ENCODE measurements around the gene GPR31.
"Not testable (repeated sequence)": the region's sequence is repeated elsewhere in the genome, so short reads cannot be mapped to it uniquely, and the experiment has no call there.

GPR31 gene

DNA sequence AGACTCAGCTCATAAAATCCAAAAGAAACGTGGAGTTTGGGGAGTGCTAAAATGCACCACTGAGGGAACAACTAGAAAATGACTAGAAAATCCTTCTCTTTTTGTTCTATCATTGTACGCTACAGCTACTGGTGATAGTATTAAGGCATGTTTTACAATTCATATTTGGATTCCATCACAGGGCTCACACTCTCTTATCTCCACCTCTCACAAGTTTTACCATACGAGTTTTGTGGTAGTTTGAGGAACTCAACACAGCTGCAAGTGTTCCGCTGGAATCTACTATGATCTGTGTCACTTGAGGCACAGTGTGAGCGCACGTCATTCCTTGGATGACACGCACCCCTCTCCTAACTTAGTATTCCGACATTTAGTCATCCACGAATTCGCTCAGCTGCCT is 9.9 kb upstream of the GPR31 start:
- DNase-seq (ENCODE audit: low read depth in 2 of 2), result not testable (repeated sequence)

DNA sequence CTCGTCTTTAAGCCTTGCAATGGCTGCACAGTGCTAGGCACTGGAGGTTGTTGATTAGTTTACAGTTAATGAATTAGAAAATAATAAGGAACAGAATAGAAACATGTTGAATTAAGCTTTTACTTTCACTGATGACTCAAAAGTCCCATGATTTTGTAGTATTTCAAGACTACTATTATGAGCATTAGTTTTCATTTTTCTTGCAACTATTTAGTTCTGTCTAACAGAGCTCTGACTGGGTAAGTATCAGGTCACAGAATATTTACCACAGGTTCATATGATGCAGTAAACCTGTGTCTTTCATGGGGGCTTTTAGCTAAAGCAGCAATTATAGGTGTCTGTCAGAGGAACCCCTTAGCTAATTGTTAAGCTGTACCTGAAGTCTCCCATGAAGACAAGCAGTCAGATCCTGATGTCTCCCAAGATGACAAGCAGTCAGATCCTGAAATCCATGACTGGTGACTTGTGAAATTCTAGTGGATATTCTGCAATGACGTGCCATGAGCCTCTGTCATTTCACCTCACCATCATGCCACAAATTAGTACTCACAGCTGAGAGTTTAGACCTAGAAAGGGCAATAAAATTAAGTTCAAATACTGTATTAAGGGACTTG is 8.2 kb upstream of the GPR31 start:
- DNase-seq (ENCODE audit: low read depth in 2 of 2), result no peak

DNA sequence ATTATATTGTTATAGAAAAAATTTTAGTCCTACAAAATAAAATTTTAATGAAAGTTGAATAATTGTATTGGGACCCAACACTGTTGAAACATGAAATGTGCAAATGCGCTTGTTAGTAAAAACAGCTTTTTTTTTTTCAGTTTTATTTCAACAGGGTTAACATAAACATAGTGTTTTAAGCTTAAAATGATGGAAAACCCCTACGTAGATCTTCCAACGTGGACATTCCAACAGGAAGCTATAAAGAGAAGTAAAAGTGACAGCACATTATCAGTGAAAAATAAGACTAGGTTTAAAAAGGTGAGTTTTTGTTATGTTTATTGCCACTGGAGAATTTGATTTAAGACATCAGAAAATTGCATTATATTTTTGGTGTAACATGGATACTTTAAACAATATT is 6.5 kb upstream of the GPR31 start:
- no peak for DNase-seq (ENCODE audit: low read depth in 2 of 2)

DNA sequence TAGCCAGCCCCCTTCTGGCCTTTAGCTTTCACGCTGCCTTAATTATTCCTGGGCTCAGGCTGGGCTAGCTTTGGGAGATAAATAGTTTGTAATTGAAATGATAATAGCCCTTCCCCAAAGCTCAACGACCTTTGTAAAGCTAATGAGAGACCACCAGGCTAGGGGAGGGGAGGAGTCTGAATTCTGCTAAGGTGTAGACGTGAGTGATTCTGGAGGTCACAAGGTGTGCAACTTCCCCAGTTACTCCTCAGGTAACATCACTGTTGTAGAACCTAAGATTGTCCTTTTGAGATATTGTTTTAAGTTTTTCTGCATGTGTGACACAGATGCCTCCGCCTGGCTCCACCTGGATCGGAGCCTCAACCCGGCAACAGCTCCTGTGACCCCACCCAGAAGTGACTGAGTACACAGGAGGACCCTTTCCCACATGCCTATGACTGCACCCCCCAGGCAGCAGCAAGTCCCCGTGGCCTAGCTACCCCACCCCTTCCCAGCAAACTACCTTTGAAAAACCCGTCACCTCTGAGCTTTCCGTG is 5.8 kb upstream of the GPR31 start:
- no peak for DNase-seq (ENCODE audit: low read depth in 2 of 2)

DNA sequence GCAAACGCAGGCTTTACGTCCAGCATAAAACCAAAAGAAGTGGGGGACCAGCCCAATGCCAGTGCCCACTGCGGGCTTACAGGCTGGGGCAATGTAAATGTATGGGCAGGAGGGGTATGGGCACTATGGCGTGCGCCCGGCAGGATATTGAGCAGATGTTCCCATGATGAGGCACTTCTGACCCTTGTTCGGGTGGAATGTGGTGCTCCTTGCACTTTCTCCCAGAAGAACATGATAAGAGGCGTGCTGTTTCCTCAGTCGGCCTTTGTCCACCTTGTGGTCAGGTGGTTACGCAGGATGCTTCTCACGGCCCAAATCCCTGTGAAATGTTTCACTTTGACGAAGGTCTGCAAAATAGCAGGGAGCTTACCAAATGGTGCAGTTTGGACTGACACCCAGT is 4.8 kb upstream of the GPR31 start:
- DNase-seq (ENCODE audit: low read depth in 2 of 2), result no peak

DNA sequence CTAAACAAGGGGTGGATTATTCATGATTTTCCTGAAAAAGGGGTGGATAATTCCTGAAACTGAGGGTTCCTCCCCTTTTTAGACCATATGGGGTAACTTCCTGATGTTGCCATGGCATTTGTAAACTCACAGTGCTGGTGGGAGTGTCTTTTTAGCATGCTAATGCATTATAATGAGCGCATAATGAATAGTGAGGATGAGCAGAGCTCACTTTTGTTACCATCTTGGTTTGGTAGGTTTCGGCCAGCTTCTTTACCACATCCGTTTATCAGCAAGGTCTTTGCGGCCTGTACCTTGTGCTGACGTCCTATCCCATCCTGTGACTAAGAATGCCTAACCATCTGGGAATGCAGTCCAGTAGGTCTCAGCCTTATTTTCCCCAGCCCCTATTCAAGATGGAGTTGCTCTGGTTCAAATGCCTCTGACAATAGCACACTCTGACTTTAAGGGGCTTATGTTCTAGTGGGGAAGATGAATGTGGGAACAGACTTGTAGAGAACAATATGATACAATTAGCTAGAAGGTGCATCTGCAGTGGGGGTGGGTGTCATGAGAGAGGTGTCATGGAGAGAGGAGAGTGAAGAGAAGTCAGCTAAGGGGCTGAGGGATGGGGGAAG is 4.2 kb upstream of the GPR31 start:
- DNase-seq (ENCODE audit: low read depth in 2 of 2), result no peak

DNA sequence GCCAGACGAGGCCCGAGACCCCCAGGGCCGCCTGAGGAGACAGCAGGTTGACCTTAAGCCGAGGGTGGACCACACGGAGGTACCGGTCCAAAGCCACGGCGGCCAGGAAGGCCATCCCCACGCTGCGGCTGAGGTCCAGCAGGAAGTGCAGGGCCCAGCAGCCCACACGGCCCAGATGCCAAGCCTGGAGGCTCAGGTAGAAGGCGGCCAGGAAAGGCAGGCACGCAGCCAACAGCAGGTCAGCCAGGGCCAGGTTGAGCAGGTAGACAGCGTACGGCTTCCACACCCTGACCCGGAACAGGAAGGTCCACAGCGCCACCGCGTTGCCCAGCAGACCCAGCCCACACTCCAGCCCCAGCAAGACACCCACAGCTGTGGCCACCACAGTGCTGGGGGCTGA is 366 bp downstream of the GPR31 start:
- no peak for DNase-seq (ENCODE audit: low read depth in 2 of 2)

DNA sequence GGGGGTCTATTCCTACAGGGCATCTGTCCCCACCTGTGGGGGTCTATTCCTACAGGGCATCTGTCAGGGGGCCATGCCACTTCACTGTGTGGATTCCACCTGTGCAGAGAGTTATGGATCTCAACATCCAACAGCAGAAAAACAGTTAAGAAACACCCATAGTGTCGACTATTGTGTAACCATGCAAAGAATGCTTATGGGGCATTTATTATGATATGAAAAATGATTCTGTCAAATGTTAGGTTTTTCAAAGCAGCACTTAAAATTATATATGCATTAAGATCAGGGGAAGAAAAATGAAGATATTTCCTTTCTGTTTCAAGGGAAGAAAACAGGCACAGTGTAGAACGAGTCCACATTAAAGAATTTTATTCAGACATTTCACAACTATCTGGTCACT is 2.9 kb downstream of the GPR31 start:
- no peak for DNase-seq (ENCODE audit: low read depth in 2 of 2)

DNA sequence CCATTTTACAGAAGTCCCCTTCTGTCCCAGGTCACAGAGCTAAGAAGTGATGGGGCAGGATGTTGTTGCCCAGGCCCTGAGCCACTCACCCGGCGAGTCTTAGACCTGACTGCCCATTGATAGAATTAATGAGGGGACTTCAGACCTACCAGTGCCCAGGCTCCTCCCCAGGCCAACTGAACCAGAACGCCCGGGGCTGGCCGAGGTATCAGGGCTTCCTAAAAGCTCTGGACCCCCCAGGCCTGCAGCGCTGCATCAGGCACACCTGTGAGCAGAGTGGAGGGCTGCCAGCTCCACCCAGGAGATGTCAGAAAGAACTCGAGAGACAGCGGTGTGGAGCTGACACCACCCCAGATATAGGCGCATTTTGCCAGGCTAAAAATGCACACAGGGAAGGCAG is 3.5 kb downstream of the GPR31 start:
- DNase-seq (ENCODE audit: low read depth in 2 of 2), result no peak

DNA sequence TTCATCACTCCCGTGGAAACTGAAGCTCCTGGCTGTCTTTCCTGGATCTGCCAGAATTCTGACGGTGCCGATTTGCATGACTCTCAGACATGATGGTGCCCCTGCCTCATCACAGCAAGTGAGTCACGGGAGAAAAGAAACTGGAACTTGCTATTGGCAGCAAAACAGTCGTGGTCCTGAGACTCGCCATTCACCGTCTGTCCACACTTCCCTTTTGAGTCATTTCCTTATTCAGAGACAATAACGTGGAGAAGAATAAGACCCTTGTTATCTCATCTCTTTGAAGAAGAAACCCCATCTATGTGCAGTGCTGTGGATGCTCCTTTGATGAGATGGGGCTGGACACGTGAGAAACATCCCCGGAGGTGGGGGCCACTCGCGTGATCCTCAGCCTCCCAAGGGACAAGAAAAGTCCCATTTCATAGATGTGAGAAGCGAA is 4.2 kb downstream of the GPR31 start:
- no peak for DNase-seq (ENCODE audit: low read depth in 2 of 2)

DNA sequence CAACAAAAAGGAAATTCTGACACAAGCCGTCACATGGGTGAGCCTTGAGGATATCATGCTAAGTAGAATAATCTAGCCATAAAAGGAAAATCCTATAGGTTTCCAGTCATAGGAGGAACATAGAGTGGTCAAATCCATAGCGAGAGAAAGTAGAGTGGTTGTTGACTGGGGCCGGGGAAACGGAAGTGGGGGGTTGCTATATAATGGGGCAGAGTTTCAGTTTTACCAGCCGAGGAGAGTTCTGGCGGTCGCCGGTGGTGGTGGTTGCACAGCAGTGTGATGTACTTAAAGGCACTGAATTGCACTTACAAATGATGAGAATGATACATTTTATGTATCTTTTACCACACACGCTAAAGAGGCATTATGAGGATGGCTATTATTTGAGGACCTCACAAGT is 4.9 kb downstream of the GPR31 start:
- no peak for DNase-seq (ENCODE audit: low read depth in 2 of 2)

DNA sequence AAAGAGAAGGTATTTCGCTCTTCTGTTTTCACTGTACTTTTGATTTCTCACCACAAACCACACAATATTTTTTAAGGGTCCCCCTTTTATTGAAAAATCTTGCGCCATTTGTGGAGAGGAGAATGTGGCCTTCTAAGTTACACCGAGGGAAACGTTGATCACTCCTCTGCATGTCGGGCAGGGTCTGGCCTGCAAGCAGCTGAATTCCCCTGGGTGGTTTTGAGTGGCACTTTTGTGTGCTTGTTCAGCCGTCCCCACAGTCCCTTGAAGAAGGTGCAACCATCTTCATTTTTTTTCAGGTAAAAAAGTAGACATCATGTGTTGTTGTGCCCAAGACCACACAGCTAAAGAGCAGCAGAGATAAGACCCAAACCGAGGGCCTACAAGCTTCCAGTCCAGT is 6.1 kb downstream of the GPR31 start:
- DNase-seq (ENCODE audit: low read depth in 2 of 2), result no peak

DNA sequence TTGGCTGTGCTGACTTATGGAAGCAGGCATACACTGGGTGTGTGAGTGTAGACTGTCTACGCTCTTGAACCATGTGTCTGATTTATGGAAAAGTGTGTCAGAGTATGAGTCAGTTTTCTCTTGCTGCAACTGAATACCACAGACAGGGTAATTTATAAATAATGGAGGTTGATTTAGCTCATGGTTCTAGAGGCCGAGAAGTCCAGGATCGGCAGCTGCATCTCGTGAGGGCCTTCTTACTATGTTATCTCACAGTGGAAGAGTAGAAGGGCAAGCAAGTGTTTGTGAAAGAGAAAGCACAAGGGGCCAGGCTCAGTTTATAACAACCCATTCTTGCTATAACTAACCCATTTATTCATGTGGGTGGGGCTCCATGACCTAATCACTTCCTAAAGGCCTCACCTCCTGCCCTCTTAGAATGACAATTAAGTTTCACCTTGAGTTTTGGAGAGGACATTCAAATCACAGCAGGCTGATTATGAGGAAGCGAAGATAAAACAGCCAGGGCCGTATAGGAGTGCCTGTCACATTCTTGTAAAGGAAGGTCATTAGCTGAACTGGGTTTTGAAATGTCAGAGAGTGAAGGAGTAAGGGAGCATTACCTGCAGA is 6.7 kb downstream of the GPR31 start:
- no peak for DNase-seq (ENCODE audit: low read depth in 2 of 2)

DNA sequence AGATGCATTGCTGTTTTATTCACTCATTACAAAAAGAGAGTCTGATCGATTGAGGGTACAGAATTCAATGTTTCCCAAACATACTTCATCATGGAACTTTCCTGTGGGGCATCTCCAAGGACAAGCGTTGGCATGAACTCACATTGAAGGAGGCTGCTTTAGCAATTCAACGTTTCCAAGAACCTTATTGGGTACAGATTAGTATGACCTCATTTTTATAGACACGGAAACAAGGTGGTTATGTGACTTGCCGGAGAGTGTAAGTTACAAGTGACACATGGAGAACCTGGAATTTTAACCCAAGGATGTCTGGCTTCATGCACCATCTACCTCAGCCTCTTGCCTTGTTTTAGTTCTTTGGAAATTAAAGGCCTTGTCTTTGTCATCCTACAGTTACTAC is 8.8 kb downstream of the GPR31 start:
- no peak for DNase-seq (ENCODE audit: low read depth in 2 of 2)

DNA sequence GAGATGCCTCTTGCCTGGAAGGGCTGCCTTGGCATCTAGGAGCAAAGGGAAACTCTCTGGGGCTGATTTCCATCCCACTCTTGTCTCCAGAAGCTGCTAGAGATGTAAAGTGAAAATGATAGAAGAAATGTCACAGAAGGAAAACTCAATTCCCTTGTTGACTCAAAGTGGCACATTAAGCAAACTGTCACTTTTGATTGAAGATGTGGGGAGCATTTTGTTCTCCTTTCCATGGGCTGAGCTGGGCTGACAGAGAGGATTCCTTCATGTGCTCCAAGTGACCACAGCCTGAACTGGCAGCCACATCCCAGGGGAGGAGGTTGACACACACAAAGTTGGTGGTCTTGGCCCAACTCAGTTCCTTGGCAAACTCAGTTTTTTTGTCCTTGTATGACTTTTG is 9.8 kb downstream of the GPR31 start:
- no peak for DNase-seq (ENCODE audit: low read depth in 2 of 2)

DNA sequence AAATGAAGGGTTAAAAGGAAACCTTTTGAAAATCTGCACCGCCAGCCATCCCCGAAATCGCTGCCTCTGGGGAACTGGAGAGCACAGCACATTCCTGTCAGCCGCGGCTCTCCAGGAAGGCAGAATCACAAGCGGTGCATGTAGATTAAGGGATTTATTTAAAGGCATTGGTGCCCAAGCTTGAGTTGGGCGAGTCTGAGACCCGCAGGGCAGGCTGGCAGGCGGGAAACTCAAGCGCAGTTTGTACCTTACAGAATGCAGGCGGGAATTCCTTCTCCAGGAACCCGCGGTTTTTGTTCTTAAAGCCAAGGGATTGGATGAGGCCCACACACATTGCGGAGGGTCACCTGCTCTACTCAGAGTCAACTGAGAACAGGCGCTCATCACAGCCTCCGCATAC is 10.8 kb downstream of the GPR31 start:
- DNase-seq (ENCODE audit: low read depth in 2 of 2), result no peak

DNA sequence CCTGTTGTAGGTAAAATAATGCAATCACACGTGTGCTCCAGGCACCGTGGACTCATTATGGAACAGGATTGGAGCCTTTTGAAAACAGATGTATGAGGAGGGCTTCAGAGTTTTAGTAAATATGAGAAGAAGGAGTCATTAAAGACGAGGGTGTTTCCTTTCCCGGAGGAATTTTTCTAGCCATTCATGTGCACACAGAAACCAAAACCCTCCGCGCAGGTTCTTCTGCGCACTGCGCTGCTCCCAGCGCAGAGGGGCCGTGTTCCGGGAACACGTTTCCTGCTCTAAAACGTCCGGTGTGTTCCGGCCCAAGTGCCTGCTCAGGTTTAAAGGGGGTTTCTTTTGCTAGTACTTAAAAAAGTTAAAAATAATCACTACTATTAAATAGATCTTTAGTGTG is 11.6 kb downstream of the GPR31 start:
- DNase-seq (ENCODE audit: low read depth in 2 of 2), result no peak

DNA sequence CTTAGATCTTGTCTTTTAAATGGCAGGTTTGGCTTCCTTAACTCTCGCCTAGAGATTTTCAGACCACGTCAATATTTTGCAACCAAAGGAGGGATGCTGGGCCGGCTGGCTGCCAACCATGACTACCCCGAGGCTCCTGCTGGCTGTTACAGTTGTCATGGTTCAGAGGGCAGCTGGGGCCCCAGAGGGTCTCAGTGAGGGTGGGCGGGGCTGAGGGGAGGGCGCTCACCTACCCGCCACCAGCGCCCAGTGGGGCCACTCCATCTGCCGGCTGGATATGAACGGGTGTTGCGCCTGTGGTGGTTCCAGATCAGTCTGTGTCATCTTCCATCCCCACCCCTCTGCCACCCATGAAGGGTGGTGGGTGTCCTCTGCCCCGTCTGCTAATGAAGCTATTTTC is 12.3 kb downstream of the GPR31 start:
- DNase-seq (ENCODE audit: low read depth in 2 of 2), result no peak

DNA sequence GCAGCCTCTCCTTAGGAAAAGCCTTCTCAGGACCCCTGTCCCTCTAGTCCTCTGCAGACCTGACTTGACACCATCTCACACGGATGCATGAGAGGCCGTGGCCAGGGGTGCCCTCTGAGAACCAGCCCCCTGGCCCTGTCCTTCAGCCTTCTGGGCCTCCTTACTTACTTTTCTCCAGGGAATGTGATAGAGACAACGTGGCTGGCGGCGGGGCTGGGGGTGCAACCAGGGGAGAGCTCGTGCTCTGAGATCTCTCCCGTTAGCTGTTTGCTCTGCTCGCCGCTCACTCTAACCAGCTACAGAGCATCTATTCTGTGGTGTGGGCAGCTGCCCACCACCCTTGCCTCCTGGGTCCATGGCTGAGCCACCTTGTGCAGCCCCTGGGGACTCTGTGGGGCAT is 14.7 kb downstream of the GPR31 start:
- DNase-seq (ENCODE audit: low read depth in 2 of 2), result no peak

DNA sequence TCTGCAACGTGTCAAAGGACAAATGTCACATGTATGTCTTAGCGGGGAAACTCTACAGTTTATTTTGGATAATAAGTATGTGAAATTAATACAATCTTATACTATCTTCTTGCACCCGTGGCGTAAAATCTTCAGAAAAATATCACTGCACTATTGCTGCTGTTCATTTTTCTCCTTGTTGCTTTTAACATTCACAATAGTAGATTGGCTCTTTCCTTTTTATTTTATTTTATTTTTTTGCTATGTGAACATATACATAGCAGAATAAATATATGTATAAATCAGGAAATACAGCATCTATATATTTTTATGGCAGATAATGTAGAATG is 15.4 kb downstream of the GPR31 start:
- DNase-seq (ENCODE audit: low read depth in 2 of 2), result no peak

DNA sequence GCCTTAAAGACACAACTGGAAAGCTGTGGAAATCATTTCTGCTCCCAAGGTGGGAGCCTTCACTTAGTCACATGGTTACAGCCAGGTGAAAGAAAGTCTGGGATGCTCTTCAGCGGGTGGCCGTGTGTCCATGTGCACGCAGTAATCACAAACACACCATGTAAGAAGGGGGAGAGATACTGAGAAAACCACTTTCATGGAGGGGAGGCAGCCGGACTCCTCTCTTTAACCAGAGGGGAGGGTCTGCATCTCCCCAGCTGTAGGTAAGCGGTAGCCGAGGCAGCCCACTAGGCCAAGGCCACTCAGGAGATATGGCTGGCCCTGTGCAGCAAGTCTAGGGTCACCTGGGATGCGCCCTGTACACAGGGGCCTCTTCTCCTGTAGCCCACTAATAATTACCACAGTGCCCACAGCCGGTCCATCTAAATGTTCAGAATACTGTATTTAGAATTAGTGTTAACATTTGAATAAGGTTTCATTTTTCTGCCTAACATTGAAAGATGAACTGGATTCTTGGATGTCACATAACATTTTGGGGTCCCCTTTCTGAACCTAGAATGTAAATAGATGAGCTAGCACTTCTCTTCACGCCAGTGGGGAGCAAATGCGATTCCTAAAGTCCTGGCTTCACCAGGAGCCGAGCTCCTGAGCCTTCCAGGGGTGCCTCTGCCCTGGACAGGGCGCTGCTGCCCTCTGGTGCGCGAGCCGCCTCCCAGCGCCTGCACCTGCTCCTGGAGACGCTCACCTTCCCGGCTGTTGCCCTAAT is 15.9 kb downstream of the GPR31 start:
- no peak for DNase-seq (ENCODE audit: low read depth in 2 of 2)

DNA sequence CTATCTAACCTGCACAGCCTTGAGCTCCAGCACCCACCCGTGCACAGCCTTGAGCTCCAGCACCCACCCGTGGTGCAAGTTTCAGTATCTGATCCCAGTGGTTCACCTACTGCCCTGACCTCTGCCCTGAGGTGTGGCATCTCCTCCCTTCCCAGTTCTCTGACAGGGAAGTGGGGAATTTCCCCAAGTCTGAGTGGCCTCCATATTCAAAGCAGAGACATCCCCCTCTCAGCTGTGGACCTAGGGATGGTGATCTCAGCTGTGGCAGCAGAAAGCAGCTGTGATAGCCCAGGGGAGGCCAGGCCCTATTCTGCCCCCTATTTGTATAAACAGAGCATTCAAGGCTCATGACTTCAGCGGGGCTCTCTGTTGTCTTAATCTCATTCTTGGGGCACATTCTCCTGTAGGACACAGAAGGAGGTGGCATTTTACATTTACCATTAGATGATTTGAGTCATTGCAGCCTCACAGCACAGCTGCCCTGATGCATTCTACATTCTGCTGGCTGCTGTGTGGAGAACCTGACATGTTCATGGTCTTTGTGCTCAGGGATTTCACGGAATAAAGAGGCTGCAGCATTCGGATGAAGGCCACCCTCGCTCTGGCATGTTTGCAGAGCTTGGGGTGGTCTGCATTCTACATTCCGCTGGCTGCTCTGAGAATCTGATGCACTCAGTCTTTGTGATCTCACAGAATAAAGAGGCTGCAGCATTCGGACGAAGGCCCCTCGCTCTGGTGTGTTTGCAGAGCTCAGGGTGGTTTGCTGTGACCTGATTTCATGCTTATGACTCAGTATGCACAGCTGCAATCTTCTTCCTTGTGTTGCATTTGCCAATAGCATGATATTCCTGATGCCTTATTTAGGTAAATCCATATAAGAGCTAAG is 16.9 kb downstream of the GPR31 start:
- no peak for DNase-seq (ENCODE audit: low read depth in 2 of 2)

All from stimulated activated CD8-positive, alpha-beta memory T cell treated with anti-CD3 and anti-CD28 coated beads, Interleukin-2, amount 100 ng/mL, for 1 hour (primary cell).